Measurements from ENCODE around the gene CEP152. TPM values are rescaled to one million over a fixed set of nuclear protein-coding genes. Genes with fewer than 3 reads are reported as not detected.

Gene CEP152
- total and polyA plus RNA-seq, 11 donors = 0.61 to 3.2 (median 1.6) TPM

- H3K36me3 ChIP-seq = peaks cover 0 to 37% (median 9%) of the 10 kb centered on the region in 9 donors
- H3K27ac ChIP-seq = no peak overlapping the region
- H3K4me1 ChIP-seq = peaks cover 0 to 5% (median 0%) of the 10 kb centered on the region in 12 donors
- H3K4me3 ChIP-seq = no peak overlapping the region
- TF ChIP-seq CTCF (IDR thresholded peaks at IDR 0.05) (no peak), POLR2A (IDR thresholded peaks at IDR 0.05) (no peak)
- H3K9me3 ChIP-seq = no peaks in the 10 kb centered on the region
- DNase-seq (no peak), ATAC-seq (no peak)
- intact Hi-C loops (cut with DNase I) = no loop called here
- WGBS, 4 donors = 93 to 100% (median 98%) methylated on average over 1 of the region's 1 CpG
- H3K27me3 ChIP-seq = no peaks in the 10 kb centered on the region
Measured at GRCh38 chr15:48757661-48758060, 53.2 kb downstream of the CEP152 start.

- intact Hi-C loops (cut with DNase I) = no loop called here
- no peaks in the 10 kb centered on the region for H3K4me1 ChIP-seq
- H3K4me3 ChIP-seq = no peak overlapping the region
- no peaks in the 10 kb centered on the region for H3K27me3 ChIP-seq
- peaks cover 0 to 29% (median 2%) of the 10 kb centered on the region in 9 donors for H3K36me3 ChIP-seq
- no peaks in the 10 kb centered on the region for H3K9me3 ChIP-seq
- ATAC-seq (no peak), DNase-seq (no peak)
- TF ChIP-seq POLR2A (IDR thresholded peaks at IDR 0.05) (no peak), CTCF (IDR thresholded peaks at IDR 0.05) (no peak)
- no peak overlapping the region for H3K27ac ChIP-seq
- 95 to 98% (median 96%) methylated on average over 3 of the region's 3 CpGs for WGBS, 4 donors
Measured at GRCh38 chr15:48754011-48754410, 56.9 kb downstream of the CEP152 start.

GRCh38 chr15:48751595-48751994, 59.3 kb downstream of the CEP152 start:
- intact Hi-C loops (cut with DNase I) = no loop called here
- H3K4me1 ChIP-seq = no peaks in the 10 kb centered on the region
- H3K4me3 ChIP-seq = no peak overlapping the region
- H3K27ac ChIP-seq = no peak overlapping the region
- DNase-seq (no peak), ATAC-seq (no peak)
- 55 to 86% (median 83%) methylated on average over 3 of the region's 3 CpGs for WGBS, 4 donors
- TF ChIP-seq CTCF (IDR thresholded peaks at IDR 0.05) (no peak), POLR2A (IDR thresholded peaks at IDR 0.05) (no peak)
- no peaks in the 10 kb centered on the region for H3K9me3 ChIP-seq
- peaks cover 0 to 24% (median 2%) of the 10 kb centered on the region in 9 donors for H3K36me3 ChIP-seq
- H3K27me3 ChIP-seq = no peaks in the 10 kb centered on the region

GRCh38 chr15:48748535-48748934, 62.3 kb downstream of the CEP152 start:
- TF ChIP-seq CTCF (IDR thresholded peaks at IDR 0.05) (no peak), POLR2A (IDR thresholded peaks at IDR 0.05) (no peak)
- 58 to 76% (median 60%) methylated on average over 1 of the region's 1 CpG for WGBS, 4 donors
- intact Hi-C loops (cut with DNase I) = no loop called here
- peaks cover 0 to 28% (median 0%) of the 10 kb centered on the region in 9 donors for H3K36me3 ChIP-seq
- no peaks in the 10 kb centered on the region for H3K4me1 ChIP-seq
- ATAC-seq (no peak), DNase-seq (no peak)
- H3K9me3 ChIP-seq = no peaks in the 10 kb centered on the region
- no peaks in the 10 kb centered on the region for H3K27me3 ChIP-seq
- no peak overlapping the region for H3K27ac ChIP-seq
- H3K4me3 ChIP-seq = no peak overlapping the region

Data from heart left ventricle (tissue), 16 donors.